GM21576 (cell line): ENCODE measurements around the gene MCAM.

Source experiments
- ATAC-seq: cut with Tn5 transposase; IDR thresholded peaks from one replicate; pipeline ENCODE4 v1.9.1; 2021; ENCODE audit warnings: mild to moderate bottlenecking, moderate library complexity; ENCODE audit not compliant: unreplicated experiment

MCAM gene

DNA sequence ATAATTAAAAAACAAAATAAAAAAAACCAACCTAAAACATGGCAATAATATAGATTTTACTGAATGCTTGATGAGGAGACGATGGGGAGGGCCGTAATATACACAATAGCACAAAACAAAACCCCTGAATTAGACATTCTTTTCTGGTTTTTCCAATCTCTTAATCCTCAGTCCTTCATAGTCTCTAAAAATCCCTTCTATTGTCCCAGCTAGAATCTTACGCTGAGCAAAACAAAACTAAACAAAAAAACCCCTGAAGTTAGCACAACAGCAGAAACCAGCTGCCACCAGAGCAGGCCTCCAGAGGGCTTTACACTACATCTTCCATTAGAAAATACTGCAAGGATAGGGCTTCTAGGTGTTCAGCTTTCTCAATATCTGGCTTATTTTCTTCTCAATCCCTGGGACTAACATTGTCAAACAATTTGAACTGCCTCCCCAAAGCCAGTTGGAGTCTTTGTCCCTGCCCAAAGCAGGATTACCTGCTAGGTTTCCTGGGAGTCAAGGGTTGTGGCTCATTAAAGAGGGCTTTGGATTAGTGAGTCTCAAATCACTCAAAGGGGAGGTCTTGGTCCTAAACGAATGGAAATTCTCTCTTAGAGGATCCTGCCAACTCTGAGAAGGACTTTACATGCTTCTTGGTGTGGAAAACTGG is 15.3 kb upstream of the MCAM start:
- ATAC-seq = no peak

DNA sequence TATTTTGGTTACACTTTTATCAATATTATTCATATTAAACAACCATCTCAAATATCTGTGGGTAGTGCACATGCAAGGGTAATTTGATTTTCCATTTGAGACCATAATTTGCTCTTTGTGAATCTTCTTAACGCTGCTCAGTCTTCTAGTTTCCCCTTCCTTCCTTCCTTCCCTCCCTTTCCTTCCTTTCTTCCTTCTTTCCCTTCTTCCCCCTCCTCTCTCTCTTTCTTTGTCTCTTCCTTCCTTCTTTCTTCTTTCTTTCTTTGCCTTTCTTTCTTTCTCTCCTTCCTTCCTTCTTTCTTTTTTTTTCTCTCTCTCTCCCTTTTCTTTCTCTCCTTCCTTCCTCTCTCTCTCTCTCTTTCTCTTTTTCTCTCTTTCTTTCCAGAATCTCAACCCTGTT is 13.3 kb upstream of the MCAM start:
- no peak for ATAC-seq

DNA sequence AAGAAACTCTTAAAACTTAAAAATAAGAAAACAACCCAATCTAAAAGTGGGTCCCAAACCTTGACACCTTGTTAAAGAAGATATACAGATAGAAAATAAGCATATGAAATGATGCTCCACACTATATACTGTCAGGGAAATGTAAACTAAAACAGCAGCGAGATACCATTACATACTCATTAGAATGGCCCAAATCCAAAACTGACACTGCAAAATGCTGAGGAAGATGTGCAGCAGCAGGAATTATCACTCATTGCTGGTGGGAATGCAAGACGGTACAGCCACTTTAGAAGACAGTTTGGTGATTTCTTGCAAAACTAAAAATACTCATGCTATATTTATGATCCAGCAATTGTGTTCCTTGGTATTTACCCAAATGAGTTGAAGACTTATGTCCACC is 12.4 kb upstream of the MCAM start:
- no peak for ATAC-seq

DNA sequence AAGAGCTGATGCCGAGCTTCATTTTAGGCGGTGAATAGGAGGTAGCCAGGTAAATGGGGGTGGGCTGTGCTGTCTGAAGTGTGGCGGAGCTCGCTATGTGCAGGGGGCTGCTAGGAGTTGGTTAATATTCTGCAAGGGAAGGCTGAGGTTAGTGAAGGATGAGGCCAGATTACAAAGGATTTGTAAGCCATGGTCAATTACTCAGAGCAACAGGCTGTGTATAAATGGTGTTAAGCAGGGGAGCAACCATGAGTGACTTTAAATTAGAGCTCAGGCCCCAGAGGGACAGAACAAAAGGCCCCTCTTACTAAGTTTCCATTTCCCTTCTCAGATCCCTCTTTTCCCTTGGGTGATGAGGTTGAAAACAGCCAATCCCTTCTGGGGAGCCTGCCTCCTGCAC is 7.3 kb upstream of the MCAM start:
- no peak for ATAC-seq

DNA sequence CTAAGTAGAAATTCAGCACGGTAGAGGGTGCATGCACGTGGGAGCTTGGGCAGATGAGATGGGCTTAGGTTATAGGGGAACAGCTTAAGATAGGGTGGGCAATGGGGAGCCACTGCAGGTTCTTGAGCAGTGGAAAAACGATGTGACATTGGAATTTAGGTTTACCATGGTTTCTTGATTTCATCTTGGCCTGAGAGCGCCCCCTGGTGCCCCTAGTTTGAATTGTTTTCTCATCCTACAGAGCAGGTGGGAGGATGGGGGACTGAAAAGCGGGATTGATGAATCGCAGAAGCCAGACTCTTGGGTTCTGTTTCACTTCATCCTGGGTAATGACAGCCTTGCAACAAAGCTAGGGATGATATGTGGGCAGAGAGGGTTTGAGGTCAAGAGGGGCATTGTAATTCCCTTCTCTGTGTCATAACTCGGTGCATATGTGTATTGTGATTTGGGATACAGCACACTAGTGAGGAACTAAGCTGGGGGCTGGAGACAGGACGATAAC is 6.7 kb upstream of the MCAM start:
- no peak for ATAC-seq

DNA sequence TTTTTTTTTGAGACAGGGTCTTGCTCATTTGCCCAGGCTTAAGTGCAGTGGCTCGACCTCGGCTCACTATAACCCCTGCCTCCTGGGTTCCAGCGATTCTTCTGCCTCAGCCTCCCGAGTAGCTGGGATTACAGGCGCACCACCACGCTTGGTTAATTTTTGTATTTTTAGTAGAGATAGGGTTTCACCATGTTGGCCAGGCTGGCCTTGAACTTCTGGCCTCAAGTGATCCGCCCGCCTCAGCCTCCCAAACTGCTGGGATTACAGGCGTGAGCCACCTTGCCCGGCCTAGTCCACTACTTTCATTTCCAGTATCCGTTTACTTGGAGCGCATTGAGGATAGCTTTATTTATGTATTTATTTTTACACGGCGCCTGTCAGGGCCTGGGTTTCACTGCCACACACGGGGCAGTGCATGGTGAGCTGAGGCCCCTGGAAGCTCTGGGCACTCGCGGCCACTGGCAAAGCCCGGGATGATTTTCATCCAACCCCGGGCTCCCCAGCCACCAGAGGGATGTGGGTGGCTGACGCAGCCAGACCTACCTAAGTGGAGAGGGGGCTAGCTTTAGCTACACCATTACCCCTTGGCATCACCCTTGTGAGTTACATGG is 6.1 kb upstream of the MCAM start:
- ATAC-seq = no peak

DNA sequence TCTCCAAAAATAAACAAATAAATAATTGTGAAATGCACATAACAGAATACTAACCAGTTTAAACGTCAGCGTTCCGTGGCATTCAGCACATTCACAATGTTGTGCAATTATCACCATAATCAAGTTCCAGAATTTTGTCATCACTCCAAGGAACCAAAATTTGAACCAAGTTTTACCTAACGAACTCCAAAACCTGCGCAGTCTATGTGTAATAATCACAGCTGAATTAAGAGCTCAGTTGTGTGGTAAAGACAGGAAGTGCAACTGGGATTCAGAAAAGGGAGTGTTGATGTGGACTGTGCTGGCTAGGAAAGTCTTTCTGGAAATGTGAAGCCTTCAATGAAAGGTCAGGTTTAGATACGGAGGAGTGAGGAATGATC is 5.4 kb upstream of the MCAM start:
- ATAC-seq = no peak

DNA sequence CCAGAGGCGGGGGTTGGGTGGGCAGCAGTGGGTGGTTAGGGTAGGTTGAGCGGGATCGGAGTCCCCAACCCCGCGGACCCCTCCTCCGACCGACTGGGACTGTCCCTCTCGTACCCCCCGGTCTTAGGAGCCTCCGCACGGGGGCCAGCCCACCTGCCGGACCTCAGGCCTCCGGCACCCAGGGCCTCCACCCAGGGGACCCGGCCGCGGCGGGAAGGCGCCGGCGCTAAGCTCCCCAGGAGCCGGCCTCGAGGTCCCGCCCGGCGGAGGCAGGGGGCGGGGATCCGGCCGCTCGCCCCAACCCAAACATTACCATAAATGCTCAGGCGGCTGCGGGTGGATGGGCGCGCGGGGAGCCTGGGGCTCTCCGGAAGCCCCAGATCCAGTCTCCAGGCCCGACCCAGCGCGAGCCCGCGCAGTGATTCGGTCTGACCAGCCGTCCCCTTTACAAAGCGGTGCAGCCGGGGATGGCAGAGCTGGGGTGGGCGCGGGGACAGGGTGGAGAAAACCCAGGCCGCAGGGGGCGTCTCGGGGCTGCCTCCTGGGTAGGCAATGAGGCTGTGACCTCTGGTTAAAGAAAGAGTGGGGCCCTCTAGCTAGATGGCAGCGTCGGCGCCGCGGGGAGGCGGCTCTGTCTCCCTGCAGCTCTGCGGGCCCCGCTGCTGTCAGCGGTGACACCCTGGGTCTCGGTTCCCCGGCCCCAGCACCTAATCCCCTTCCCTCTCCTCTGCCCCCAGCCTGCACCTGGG is 4.0 kb upstream of the MCAM start:
- ATAC-seq = peak; percentile 52

DNA sequence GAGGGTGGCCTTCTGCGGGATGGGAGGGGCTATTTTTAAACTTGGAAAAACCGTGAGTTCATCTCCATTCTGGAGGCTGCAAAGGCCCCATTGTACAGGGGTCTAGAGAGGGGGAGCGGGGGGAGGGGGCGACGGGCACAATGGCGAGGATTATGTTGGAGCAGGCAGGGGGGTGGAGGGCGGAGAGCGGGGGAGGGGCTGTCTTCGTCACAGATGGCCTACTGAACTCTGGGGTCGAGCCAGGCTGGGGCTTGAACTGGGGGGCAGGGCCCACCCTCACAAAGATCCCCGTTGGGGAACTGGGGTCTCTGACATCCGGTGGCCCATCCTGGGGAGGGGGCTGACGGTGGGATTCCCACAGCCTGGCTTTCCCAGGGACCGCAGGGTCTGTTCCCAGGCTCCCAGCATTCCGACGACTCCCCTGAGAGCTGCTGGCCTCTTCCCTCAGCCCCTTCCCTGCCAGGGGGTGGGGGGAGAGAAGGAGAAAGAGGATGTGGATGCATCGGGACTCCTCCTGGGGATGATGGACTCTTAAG is 3.4 kb upstream of the MCAM start:
- ATAC-seq = no peak

DNA sequence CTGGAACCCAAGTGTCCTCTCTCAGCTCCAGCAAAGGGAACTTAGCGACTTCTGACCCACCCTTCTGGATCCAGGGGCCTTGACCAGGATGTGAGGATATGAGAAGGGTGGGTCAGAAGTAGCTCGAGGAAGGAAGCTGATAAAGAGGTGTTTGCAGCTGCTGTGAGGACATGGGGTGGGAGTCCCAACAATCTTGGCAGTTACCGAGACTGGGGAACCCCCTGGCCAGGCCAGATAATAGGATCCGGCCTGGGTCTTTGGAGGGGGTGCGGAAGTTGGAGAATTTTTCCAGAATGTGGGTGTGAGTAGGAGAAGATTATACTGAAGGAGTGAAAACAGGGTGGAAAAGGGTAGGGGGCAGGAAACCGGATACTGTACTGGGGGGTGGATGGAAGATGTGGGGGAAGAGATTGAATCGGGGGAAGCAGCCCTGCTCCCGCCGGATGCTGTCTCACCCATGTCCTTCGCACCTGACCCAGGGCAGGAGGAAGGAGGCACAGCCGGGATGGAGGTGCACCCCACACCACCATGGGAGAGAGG is 2.8 kb upstream of the MCAM start:
- ATAC-seq = no peak

DNA sequence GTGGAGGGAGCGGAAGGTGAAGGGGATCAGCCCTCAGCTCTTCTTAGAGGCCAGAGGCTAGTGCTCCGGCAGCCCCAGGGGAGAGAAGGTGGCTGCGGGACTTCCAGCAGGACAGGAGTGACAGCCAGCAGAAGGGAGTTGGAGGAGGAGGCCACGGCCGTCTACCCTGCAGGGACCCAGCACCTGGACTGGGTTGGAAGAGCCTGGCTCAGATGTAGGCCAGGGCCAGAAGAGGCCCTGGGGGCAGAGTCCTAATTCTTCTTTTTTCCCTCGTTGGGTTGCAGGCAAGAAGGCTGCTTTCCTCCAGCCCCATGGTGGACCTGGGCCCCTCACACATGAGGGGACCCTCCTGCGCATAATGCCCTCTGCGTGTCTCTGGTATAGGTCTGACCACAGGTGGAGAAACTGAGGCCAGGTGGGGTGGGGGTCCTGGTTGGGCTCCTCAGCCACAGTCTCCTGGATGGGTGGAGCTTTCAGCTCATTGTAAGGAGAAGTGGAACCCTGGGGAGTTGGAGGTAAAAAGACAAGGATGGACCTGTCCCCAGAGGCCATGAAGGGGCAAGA is 2.3 kb upstream of the MCAM start:
- ATAC-seq = no peak

DNA sequence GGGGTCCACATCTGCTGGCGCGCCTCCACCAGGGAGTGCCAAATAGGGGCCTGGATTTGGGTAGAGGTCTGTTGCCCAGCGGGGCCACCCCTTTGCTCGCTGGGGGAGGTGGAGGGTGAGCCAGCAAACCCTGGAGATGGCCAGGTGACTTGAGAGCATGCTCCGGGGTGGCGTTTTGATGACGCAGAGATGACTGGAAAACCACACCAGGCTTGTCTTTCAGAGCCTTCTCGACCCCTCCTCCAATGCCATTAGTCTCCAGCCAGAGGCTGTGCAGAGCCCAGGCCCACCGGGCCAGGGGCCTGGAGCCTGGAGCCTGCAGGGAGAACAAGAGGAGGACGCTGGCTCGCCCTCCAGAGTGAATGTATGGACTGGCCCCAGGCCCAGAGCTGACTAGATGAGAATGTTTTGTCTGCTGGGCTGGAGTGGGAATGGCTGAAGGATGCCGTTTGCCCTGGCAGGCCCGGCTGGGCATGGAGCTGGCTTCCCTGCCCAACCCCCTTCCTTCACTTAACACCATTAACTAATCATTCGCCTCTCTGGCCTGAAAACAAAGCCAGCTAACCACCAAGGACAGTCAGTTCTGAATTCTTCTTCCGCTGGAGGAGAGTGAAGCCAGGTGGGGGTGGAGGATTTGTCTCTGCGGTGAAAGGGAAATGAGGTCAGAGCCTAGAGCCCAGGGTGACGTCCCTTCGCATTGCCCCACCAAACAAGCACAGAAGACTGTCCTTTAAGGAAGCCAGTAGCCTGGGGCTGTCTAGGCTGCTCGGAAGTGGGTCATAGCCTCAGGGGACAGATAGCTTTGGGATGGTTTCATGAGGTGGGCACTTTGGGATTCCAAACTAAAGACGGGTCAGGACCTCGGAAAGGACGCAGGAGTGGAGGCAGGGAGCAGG is 1.6 kb upstream of the MCAM start:
- no peak for ATAC-seq

DNA sequence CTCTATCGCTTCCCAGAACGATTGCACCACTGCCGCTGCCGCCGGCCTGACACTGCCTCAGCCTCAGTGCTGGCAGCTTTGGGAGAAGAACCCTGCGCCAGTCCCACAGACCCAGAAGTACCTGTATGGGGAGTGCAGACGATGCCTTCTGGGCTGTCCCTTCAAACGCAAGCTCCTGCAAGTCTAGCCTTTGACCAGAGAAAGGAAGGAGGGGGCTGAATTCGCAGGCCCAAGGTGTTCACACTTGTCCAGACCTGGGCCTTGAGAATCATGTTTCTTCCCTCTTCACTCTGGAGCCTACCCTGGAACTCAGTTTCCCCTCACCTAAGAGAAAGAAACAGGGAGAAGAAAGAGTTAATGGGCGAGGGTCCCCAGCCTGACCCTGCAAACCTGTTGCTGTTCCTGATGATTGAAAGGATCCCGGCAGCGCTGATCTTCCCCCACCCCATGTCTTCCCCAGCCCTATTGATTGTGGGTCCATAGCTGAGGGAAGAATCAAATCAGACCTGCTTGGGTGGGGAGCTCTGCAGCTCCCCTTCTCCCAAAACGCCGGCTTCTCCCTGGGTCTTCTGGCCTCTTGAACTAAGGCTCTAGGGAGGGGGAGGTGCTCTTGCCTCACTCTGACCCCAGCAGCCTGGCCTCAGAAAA is 786 bp upstream of the MCAM start:
- ATAC-seq = no peak

DNA sequence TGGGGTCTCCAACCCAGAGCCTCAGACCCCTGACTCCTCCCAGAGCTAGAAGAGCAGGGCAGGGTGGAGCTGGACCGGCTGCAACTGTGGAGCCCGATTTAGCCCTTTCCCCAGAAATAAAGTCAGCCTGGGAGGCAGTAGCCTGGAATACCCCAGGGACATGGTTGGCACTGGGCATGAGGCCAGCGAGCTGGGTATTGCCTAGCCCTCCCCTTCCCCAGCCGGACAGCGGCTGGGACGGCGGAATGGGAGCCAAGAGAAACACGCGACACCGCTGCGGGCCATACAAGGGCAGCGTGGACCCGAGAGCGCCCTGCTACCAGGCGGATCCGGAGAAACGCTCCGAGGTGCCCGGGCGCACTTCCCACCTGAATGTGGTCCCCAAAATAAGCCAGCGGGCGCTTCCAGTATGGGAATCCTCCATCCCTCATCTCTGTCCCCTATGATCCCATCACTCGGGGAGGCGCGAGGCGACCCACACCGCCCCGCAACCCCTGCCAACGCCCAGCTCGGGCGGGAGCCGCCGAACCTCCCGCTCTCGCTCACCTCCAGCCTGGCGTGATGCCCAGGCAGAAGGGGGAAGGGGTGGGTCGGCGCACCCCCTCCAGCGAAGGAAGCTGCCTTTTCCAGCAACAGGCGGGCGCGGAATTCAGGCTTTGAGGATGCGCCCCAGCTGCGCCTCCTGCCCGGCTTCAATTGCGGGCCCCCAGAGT is 758 bp downstream of the MCAM start:
- no peak for ATAC-seq

DNA sequence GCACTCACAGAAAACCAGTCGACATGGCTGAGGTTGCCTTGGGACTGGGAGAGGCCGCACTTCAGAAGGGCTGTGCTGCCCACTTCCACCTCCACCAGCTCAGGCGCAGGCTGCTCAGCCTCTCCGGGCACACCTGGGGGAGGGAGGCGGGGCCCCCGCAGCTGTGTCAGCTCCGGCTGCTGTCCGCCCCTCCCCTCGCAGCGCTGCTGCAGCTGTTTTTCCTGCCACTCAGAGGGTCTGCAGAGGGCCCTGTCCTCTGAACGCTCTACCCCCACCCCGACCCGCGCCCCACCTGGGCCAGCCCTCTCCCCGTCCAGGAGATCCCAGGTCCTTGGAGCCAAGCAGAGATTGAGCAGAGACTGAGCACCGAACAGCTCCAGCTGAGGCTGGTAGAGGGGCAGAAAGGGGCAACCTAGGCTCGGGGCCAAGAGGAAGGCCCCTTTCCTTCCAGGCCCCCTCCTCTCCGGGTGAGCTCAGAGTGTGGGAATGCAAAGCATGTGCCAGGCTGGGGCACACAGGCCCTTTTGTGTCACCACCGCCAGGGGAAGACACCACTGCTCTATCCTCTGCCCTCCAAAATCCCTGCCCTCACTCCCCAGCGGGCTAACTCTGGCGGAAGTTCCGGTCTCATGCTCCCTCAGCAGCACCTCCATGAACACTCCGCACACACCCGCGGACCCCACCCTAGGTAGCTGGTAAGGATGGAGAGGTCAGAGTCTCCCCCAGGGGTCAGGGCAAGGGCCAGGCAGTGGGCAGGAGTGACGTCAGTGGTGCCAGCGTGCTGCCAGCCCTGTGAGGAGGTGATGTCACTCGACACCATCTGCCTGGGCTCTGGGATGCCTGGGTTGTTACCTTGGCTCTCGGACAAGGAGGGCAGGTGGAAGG is 1.6 kb downstream of the MCAM start:
- ATAC-seq = no peak

DNA sequence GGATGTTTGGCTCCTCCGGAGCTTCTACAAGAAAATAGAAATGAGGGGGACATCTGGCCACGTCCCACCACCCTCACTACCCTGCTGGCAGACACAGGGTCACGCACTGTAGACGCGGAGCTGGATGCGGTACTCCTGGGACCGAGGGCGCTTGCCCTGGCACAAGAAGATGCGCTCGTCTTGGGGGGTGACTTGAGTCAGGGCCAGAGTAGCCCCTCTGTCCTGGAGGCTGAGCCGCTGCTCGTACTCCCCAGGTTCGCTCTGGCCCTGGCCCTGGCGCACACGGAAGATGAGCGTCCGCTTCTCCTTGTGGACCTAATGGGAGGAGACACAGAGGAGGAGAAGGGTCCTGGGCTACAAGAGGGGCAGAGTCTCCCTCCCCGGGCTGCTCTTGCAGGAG is 2.2 kb downstream of the MCAM start:
- no peak for ATAC-seq

DNA sequence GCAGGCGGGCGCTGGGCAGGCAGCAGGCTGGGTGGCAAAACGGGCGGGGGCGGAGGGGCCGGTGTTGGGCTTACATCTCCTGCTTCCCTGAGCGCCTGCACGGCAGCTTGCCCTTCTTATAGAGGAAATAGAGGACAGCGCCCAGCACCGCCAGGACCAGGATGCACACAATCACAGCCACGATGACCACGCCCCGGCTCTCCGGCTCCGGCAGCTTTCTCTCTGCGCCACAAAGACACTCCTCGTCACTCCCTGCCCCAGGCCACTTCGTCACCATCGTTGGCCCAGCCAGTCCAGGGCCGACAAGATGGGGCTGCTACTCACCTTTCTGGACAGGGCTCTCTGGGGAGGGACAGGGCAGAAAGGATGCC is 6.3 kb downstream of the MCAM start:
- ATAC-seq = no peak

DNA sequence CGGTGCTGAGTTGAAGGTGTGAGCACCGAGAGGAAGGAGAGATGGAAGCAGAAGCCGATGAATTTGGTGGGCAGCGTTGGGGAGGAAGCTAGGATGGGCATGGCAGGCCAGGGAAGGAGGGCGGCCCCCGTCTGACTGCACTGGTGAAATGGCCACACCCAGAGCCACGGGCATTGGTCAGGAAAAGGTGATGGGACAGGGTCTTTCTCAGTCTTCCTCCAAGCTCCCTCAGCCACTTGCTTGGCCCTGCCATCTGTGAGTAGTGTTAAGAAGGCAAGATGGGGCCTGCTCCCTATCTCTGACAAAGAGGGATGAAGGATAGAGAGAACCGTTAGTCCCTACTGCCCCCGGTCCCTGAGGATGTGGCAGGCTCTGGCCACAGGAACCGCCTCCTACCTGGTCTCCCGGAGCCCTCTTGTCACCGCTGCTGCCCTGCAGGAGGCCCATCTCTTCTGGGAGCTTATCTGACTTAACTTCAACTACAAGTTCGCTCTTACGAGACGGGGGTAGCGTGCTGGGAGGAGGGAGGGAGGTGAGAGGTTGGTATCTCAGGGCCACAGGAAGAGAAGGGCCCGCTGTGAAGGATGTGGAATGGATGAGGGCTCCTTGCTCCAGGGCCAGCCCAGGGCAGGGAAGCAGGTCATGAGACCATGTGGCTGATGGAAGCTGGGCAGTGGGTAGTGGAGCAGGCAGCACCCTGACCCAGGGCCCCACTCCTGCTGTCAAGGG is 6.8 kb downstream of the MCAM start:
- no peak for ATAC-seq
